Smooth muscle cell of the brain vasculature (primary cell): Measurements from ENCODE around the gene TMEM191C.
"Not testable (repeated sequence)": the region's sequence is repeated elsewhere in the genome, so short reads cannot be mapped to it uniquely, and the experiment has no call there.

Experiments
- DNase-seq: peaks from one replicate; pipeline ENCODE4 v3.0.0-alpha.2; 2012; ENCODE audit warnings: low read depth, low spot score

Gene TMEM191C

GRCh38 chr22:21446128-21446826 lies 20.9 kb upstream of the TMEM191C start:
- DNase-seq = no peak

- no peak for DNase-seq
Observed at GRCh38 chr22:21446827-21447690, 20.1 kb upstream of the TMEM191C start.

GRCh38 chr22:21447694-21448402 lies 19.3 kb upstream of the TMEM191C start:
- DNase-seq = no peak

GRCh38 chr22:21448627-21449416 lies 18.4 kb upstream of the TMEM191C start:
- DNase-seq = no peak

- DNase-seq = no peak
Observed at GRCh38 chr22:21449531-21450319, 17.5 kb upstream of the TMEM191C start.

GRCh38 chr22:21450320-21450831 lies 16.8 kb upstream of the TMEM191C start:
- DNase-seq = no peak

GRCh38 chr22:21450858-21451353 lies 16.3 kb upstream of the TMEM191C start:
- DNase-seq = no peak

GRCh38 chr22:21451545-21452520 lies 15.4 kb upstream of the TMEM191C start:
- no peak for DNase-seq

- DNase-seq = not testable (repeated sequence)
Observed at GRCh38 chr22:21452666-21453065, 14.5 kb upstream of the TMEM191C start.

GRCh38 chr22:21454998-21455333 lies 12.2 kb upstream of the TMEM191C start:
- DNase-seq = not testable (repeated sequence)

- DNase-seq = no peak
Observed at GRCh38 chr22:21455334-21456089, 11.7 kb upstream of the TMEM191C start.

- DNase-seq = no peak
Observed at GRCh38 chr22:21457023-21457787, 10.0 kb upstream of the TMEM191C start.

- not testable (repeated sequence) for DNase-seq
Observed at GRCh38 chr22:21462672-21463071, 4.5 kb upstream of the TMEM191C start.

GRCh38 chr22:21468194-21469096 lies 1.3 kb downstream of the TMEM191C start:
- not testable (repeated sequence) for DNase-seq

GRCh38 chr22:21469097-21469994 lies 2.2 kb downstream of the TMEM191C start:
- DNase-seq = not testable (repeated sequence)
